Activated T-cell treated with anti-CD3 and anti-CD28 coated beads, Interleukin-2, amount 50 U/mL, for 1 hour (primary cell): ENCODE data around the gene ACTN1.

Experiments used
- DNase-seq: peaks from one replicate; pipeline ENCODE4 v3.0.0-alpha.2; 2020

Gene ACTN1

DNA sequence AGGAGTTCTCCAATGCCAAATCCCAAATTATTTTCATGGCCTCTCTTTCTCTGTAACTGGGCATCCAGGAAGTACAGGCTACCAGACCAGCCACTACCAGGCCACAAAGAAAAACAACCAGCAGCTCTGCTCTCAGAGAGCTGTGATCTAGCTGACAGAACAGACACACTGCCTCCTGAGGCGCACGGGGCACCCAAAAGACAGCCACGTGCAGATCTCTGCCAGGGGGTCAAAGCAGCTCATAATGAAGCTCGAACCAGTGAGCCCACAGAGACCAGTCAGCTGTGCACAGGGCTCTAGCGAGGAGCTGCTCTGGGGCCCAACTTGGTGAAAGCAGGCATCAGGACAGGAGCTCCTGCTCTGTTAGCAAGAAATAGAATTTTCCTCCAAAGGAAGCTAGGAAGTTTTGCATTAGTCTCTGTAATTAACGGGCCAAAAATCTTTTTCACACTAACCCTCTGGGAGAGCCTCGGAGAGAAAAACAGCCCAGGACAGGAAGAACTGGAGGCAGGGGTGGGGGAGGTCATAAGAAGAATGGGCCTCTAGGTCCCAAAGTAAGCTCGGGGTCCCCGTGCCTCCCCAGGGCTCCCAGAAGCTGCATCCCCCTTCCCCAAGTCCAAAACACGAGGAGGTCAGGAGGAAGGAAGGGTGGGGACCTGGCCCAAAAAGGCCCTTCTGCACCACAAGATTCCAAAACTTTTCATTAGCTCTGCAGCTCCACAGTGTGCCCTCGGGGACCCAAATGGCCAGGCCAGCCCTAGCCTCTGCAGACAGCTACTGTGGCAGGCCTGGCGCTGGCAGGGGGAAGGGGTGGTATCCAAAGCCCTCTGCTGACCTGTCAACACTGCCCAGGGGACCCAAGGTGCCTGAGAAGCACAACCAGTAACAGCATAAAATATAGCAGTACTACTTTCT lies 30.2 kb downstream of the ACTN1 start:
- no peak for DNase-seq

DNA sequence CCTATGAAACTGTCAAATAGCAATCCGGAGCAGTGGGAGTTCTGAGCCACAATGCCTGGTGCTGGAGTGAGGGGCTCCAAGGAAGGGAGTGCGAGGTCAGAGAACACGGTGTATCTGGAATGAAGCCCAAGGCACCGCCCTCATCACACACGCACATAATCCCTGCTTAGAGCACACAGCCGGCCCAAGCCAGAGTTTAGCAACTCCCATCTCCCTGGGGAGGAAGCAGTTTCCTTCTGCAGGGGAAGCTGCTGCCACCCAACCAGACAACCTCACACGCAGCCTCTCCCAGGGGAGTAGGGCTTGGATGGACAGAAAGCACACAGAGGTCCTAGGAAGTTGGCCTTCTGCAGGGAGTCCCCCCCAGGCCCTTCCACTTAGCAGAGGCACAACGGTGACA lies 31.3 kb downstream of the ACTN1 start:
- DNase-seq, result no peak

- DNase-seq, result no peak
Measured at GRCh38 chr14:68946489-68946822, 32.6 kb downstream of the ACTN1 start.

- DNase-seq, result no peak
Measured at GRCh38 chr14:68945585-68946488, 33.3 kb downstream of the ACTN1 start.

- DNase-seq, result no peak
Measured at GRCh38 chr14:68945190-68945584, 33.9 kb downstream of the ACTN1 start.

DNA sequence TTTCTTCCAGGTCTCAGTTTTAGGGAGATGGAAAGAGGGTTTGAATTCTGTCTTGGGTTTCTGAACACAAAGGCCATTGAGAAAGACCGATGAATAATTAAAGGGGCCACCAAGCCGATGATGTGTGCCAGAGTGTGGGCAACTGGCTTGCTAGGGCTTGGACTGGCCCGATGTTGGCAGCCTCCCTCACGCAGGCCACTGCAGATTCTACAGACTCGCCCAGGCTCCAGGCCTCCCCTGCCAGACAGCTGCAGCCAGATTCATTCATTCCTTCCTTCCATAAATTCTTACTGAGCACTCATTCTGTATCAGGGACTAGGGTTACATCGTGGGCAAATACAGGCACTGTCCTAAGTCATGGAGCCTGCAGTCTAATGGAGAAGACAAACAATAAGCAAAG lies 34.9 kb downstream of the ACTN1 start:
- DNase-seq, result no peak

GRCh38 chr14:68943107-68943506 lies 36.0 kb downstream of the ACTN1 start:
- no peak for DNase-seq

DNA sequence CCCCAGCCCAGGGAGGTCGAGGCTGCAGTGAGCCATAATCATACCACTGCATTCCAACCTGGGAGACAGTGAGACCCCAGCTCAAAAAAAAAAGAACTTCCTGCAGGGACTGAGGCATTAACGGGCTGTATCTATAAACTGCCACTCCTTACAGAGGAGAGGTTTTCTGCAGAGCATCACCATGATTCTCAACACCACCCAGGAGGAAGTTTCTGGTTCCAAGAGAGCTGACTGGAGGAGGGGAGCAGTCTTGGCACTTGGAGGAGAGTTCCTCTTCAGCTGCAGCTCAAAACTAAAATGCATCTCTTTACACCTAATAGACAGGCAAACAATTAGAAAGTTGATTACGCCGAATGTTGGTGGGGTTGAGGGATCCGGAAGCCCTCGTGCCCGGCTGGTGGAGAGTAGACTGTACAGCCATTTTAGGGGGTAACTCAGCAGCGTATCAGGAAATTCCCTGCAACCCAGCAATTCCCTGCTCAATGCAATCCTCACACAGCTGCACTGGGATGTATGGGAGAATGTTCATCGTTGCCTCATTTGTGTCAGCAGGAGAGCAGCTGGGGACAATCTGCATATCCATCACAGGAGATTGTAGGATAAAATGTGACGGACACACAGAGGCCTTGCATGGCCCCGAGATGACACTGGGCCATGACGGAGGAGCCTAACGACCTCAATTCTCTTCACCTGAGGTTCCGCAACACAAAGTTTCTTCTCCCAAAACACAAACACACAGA lies 36.6 kb downstream of the ACTN1 start:
- DNase-seq, result no peak

- DNase-seq, result no peak
Measured at GRCh38 chr14:68941820-68942219, 37.3 kb downstream of the ACTN1 start.

- DNase-seq, result no peak
Measured at GRCh38 chr14:68940614-68941185, 38.4 kb downstream of the ACTN1 start.

GRCh38 chr14:68939893-68940613 lies 39.0 kb downstream of the ACTN1 start:
- DNase-seq, result no peak

- DNase-seq, result no peak
Measured at GRCh38 chr14:68939181-68939892, 39.8 kb downstream of the ACTN1 start.

DNA sequence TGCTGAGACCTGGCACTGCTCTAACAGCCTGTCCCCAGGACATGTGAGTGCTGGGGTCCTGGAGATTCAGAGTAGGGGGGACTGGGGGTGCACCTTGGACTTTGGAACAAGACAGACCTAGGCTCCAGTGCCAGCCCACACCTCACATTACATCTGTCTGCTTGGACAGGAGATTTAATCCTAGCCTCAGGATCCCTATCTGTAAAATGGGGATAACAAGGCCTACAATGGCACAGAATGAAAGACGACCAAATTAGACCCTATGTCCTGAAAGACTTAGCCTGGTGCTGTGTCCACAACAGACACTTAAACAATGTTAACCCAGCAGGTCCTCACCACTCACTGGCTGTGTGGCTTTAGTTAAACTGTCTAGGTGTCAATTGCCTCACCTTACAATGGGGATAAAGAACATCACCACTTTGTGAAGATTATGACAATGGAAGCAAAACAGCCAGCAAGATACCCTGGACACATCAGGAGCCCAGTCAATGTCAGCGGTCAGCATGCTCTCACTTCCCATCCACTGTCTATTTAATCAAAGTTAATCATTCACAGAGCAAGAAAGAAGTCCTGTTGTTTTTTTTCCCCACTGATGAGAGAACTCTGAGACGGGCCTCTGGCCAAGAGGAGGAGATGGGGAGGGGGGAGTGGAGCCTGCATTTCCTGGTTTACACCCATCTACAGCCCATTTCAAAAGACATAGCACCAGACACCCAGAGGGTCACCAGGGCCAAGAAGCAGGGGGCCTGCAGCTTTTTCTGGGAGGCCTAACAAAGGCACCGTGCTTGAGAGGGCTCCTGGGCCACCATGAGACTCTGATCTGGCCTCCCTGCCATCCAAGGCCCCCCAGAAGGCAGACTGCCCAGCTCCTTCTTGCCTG lies 40.6 kb downstream of the ACTN1 start:
- DNase-seq, result no peak

GRCh38 chr14:68937471-68938270 lies 41.4 kb downstream of the ACTN1 start:
- DNase-seq, result no peak

DNA sequence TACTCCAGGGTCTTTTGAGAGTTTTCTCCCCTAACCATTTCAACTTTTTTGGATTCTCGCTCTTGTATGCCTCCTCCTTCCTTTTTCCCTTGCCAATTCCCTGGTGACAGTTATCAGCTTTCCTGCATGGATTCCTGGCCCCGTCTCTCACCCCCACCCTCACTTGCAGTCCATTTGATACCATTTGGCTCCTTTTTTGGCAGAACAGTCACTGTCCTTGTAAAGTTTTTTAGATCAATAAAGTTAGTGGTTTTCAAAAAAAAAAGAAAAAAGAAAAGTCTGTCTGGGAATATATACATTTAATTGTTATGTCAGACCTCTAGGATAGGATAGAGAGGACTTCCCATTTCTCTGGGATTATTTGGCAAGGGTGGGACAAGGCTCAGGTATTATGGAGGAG lies 42.1 kb downstream of the ACTN1 start:
- DNase-seq, result no peak

- DNase-seq, result no peak
Measured at GRCh38 chr14:68936476-68936875, 42.6 kb downstream of the ACTN1 start.

GRCh38 chr14:68935761-68936214 lies 43.3 kb downstream of the ACTN1 start:
- no peak for DNase-seq

- DNase-seq, result no peak
Measured at GRCh38 chr14:68934066-68934465, 45.0 kb downstream of the ACTN1 start.

GRCh38 chr14:68932686-68933085 lies 46.4 kb downstream of the ACTN1 start:
- DNase-seq, result no peak
